Sigmoid colon (tissue), 7 donors: ENCODE results near the gene LSMEM2. TPM values are rescaled to one million over a fixed set of nuclear protein-coding genes. Genes with fewer than 3 reads are reported as not detected.

Experiments
- DNase-seq: peaks from one replicate; pipeline ENCODE4 v3.0.0-alpha.2; 2019
- H3K27ac ChIP-seq, 4 donors: fragments of 200-600 bp; sonication (generic); one replicate each; pipeline ENCODE4 v1.5.1; 2016 to 2019; ENCODE audit warnings: mild to moderate bottlenecking in 1 of 4
- H3K27me3 ChIP-seq, 3 donors: fragments of 200-600 bp; sonication (generic); one replicate each; pipeline ENCODE4 v1.5.1; 2019; ENCODE audit warnings: mild to moderate bottlenecking in 1 of 3
- H3K36me3 ChIP-seq, 4 donors: fragments of 200-600 bp; sonication (generic); one replicate each; pipeline ENCODE4 v1.5.1; 2016 to 2019
- H3K4me1 ChIP-seq, 4 donors: fragments of 200-600 bp; sonication (generic); one replicate each; pipeline ENCODE4 v1.5.1; 2017 to 2019
- H3K4me3 ChIP-seq, 4 donors: fragments of 200-600 bp; sonication (generic); one replicate each; pipeline ENCODE4 v1.5.1; 2017 to 2019; ENCODE audit warnings: mild to moderate bottlenecking in 2 of 4, moderate library complexity in 1 of 4
- H3K9me3 ChIP-seq, 4 donors: fragments of 200-600 bp in 3 of 4; sonication (generic) in 3 of 4; one replicate each; pipeline versions ENCODE4 v1.5.1 to v1.6.1; 2013 to 2019
- CTCF ChIP-seq, 4 experiments: fragments of 450-650 bp in 3 of 4; fragments of 200-600 bp in 1 of 4; IDR thresholded peaks; one replicate each; pipeline ENCODE4 v1.5.1; 2016 to 2019; ENCODE audit warnings: antibody characterized with exemption in 4 of 4, mild to moderate bottlenecking in 3 of 4, moderate library complexity in 2 of 4
- EP300 ChIP-seq, 4 donors: sonication (generic); formaldehyde crosslinking; IDR thresholded peaks; one replicate each; pipeline ENCODE4 v1.6.1; 2017; ENCODE audit warnings: antibody characterized with exemption in 4 of 4
- POLR2A ChIP-seq, 2 donors: fragments of 450-650 bp; IDR thresholded peaks; one replicate each; pipeline ENCODE4 v1.6.1; 2016; ENCODE audit warnings: antibody characterized with exemption in 2 of 2, mild to moderate bottlenecking in 2 of 2, moderate library complexity in 2 of 2
- POLR2AphosphoS5 ChIP-seq, 4 donors: sonication (generic); formaldehyde crosslinking; IDR thresholded peaks; one replicate each; pipeline ENCODE4 v1.6.1; 2017; ENCODE audit warnings: antibody characterized with exemption in 4 of 4
- WGBS, 2 donors: extraction: QIAGEN DNeasy Blood & Tissue Kit; methylation state at CpG; one replicate each; pipeline ENCODE4 v1.1.7; 2013; 5-methylcytosine and 5-hydroxymethylcytosine counted together
- intact Hi-C: fragments of 100-400 bp; cut with DNase I; formaldehyde crosslinking; loops from one replicate; pipeline ENCODE4 v1.15.1; 2023
- polyA plus RNA-seq, 3 donors: library from polyadenylated mRNA; stranded (reverse); fragments of 200-250 nt; gene quantifications; one replicate each; pipeline ENCODE4 v1.2.3, GENCODE V29; 2013
- total RNA-seq, 4 donors: library from RNA; depleted of rRNA; stranded (reverse); fragments of >200 nt; gene quantifications; one replicate each; pipeline ENCODE4 v1.1.0, GENCODE V29; 2016
- donor health status: healthy with polysubstance abuse.
- donor health status: Bipolar disorder and iron deficiency.
- donor health status: healthy.

Gene LSMEM2
- total and polyA plus RNA-seq, 7 donors, result 0.13 to 0.46 TPM; not detected in 5

GRCh38 chr3:50290161-50290641 lies 11.3 kb downstream of the LSMEM2 start:
- peak; percentile 66 for DNase-seq
- H3K27ac ChIP-seq, result no peak overlapping the region
- 93 to 96% methylated on average over 16 of the region's 16 CpGs for WGBS, 2 donors

GRCh38 chr3:50292159-50293078 lies 13.5 kb downstream of the LSMEM2 start, which contains the start of gene IFRD2:
TSS of gene IFRD2 (minus strand) at chr3:50292429. CDS start at chr3:50292274, 155 bp downstream.
- Histone ChIP-seq H3K4me3 (peak within 1 kb of the TSS; percentile 85 to 100 (median 92)), H3K27ac (peak within 1 kb of the TSS; percentile 88 to 95 (median 91)), H3K4me1 (peaks cover 0 to 31% (median 26%) of the 10 kb centered on the region in 4 donors), H3K9me3 (no peaks in the 10 kb centered on the region), H3K27me3 (no peaks in the 10 kb centered on the region), H3K36me3 (peaks cover 15 to 32% (median 25%) of the 10 kb centered on the region in 4 donors)
- intact Hi-C loops, result no loop called here
- TF ChIP-seq CTCF (IDR thresholded peaks at IDR 0.05), result no peak
- TF ChIP-seq POLR2AphosphoS5 (IDR thresholded peaks at IDR 0.05), result peak; percentile 73 to 94 (median 83)
- peak in 1 of 2 donors; percentile 53 for TF ChIP-seq POLR2A (IDR thresholded peaks at IDR 0.05)
- WGBS, 2 donors, result 1 to 2% methylated on average over 67 of the region's 67 CpGs
- DNase-seq, result peak; percentile 99

More at GRCh38 chr3:50290161-50290641, 11.3 kb downstream of the LSMEM2 start:
- no peak overlapping the region for H3K4me3 ChIP-seq
- no peaks in the 10 kb centered on the region for H3K9me3 ChIP-seq
- H3K36me3 ChIP-seq, result peaks cover 15 to 44% (median 29%) of the 10 kb centered on the region in 4 donors
- TF ChIP-seq POLR2A (IDR thresholded peaks at IDR 0.05), result no peak
- TF ChIP-seq EP300 (IDR thresholded peaks at IDR 0.05), result no peak
- no peak for TF ChIP-seq CTCF (IDR thresholded peaks at IDR 0.05)
- TF ChIP-seq POLR2AphosphoS5 (IDR thresholded peaks at IDR 0.05), result no peak
- no peaks in the 10 kb centered on the region for H3K27me3 ChIP-seq
- peaks cover 0 to 31% (median 26%) of the 10 kb centered on the region in 4 donors for H3K4me1 ChIP-seq
- intact Hi-C loops, result no loop called here

GRCh38 chr3:50293079-50293801 lies 14.4 kb downstream of the LSMEM2 start:
- no peaks in the 10 kb centered on the region for H3K9me3 ChIP-seq
- H3K27ac ChIP-seq, result peak overlapping the region; percentile 88 to 95 (median 91)
- 77 to 82% methylated on average over 12 of the region's 12 CpGs for WGBS, 2 donors
- intact Hi-C loops, result no loop called here
- H3K27me3 ChIP-seq, result no peaks in the 10 kb centered on the region
- DNase-seq, result peak; percentile 68
- peak overlapping the region in 3 of 4 donors; percentile 85 to 100 (median 86) for H3K4me3 ChIP-seq
- H3K4me1 ChIP-seq, result peaks cover 0 to 38% (median 29%) of the 10 kb centered on the region in 4 donors
- peaks cover 9 to 24% (median 20%) of the 10 kb centered on the region in 4 donors for H3K36me3 ChIP-seq
- TF ChIP-seq POLR2AphosphoS5 (IDR thresholded peaks at IDR 0.05), result no peak
- TF ChIP-seq POLR2A (IDR thresholded peaks at IDR 0.05), result no peak

- intact Hi-C loops, result no loop called here
- Histone ChIP-seq H3K4me1 (peaks cover 3 to 46% (median 36%) of the 10 kb centered on the region in 4 donors), H3K27ac (peak overlapping the region in 2 of 4 donors; percentile 94 to 95), H3K4me3 (no peak overlapping the region), H3K9me3 (no peaks in the 10 kb centered on the region), H3K27me3 (no peaks in the 10 kb centered on the region), H3K36me3 (peaks cover 4 to 15% (median 12%) of the 10 kb centered on the region in 4 donors)
- DNase-seq, result no peak
- 93 to 94% methylated on average over 4 of the region's 4 CpGs for WGBS, 2 donors
- TF ChIP-seq POLR2AphosphoS5 (IDR thresholded peaks at IDR 0.05) (no peak), POLR2A (IDR thresholded peaks at IDR 0.05) (no peak), EP300 (IDR thresholded peaks at IDR 0.05) (no peak), CTCF (IDR thresholded peaks at IDR 0.05) (no peak)
These were observed 15.2 kb downstream of the LSMEM2 start for GRCh38 chr3:50294089-50294488.
